HEK293 (cell line): ENCODE measurements around the gene KPNA1.

Experiments
- CTCF ChIA-PET: fragments of 350-600 bp; formaldehyde crosslinking; extraction: SDS; loops from one replicate; lab custom pipeline; 2021; ENCODE audit warnings: antibody characterized with exemption; lab: Yijun Ruan, JAX
- POLR2A ChIA-PET: fragments of 300-600 bp; formaldehyde crosslinking; extraction: SDS; loops from one replicate; lab custom pipeline; 2020; ENCODE audit warnings: antibody characterized with exemption, inconsistent platforms; lab: Yijun Ruan, JAX
- H3K27ac ChIP-seq: fragments of 200-500 bp; sonication (Bioruptor generic); 2 replicates; pipeline ENCODE4 v1.5.1; 2014; ENCODE audit warnings: low read depth, low read length, control low read depth, inconsistent platforms; ENCODE audit errors: extremely low read depth
- H3K36me3 ChIP-seq, 2 experiments: fragments of 200-500 bp in 1 of 2; sonication (Bioruptor generic) in 1 of 2; 1 replicate in 1 of 2; 2 replicates in 1 of 2; pipeline ENCODE4 v1.5.1; 2014 to 2017; ENCODE audit warnings: inconsistent platforms in 2 of 2, low read length in 2 of 2; ENCODE audit not compliant: control insufficient read depth in 2 of 2, insufficient read depth in 1 of 2
- H3K4me1 ChIP-seq: fragments of 200-500 bp; sonication (Bioruptor generic); 2 replicates; pipeline ENCODE4 v1.5.1; 2014; ENCODE audit warnings: mild to moderate bottlenecking, low read length, inconsistent platforms; ENCODE audit not compliant: control insufficient read depth, insufficient read depth
- H3K4me3 ChIP-seq: 2 replicates; pipeline ENCODE4 v1.5.1; 2011; ENCODE audit warnings: low read depth, mild to moderate bottlenecking, control low read depth, low read length, moderate library complexity
- H3K9me3 ChIP-seq: fragments of 200-500 bp; sonication (Bioruptor generic); 2 replicates; pipeline ENCODE4 v1.5.1; 2014; ENCODE audit warnings: low read depth, low read length, inconsistent platforms; ENCODE audit not compliant: control insufficient read depth, insufficient read depth
- BCL11B ChIP-seq: fragments of 450-650 bp; formaldehyde crosslinking; IDR thresholded peaks from 2 replicates; pipeline ENCODE4 v1.5.1; 2016; ENCODE audit warnings: low read depth, missing biosample characterization, missing genetic modification characterization
- EGR2 ChIP-seq: fragments of 450-650 bp; formaldehyde crosslinking; IDR thresholded peaks from 2 replicates; pipeline ENCODE4 v1.5.1; 2016; ENCODE audit warnings: low read depth, missing biosample characterization, missing genetic modification characterization
- GLIS1 ChIP-seq: fragments of 450-650 bp; formaldehyde crosslinking; IDR thresholded peaks from 2 replicates; pipeline ENCODE4 v1.5.1; 2016; ENCODE audit warnings: missing biosample characterization, missing genetic modification characterization
- SCRT2 ChIP-seq: fragments of 450-650 bp; formaldehyde crosslinking; IDR thresholded peaks from 2 replicates; pipeline ENCODE4 v1.5.1; 2016; ENCODE audit warnings: missing biosample characterization, missing genetic modification characterization
- SP2 ChIP-seq: fragments of 450-650 bp; formaldehyde crosslinking; IDR thresholded peaks from 2 replicates; pipeline ENCODE4 v1.5.1; 2016; ENCODE audit warnings: missing biosample characterization, missing genetic modification characterization
- SP7 ChIP-seq: fragments of 450-650 bp; formaldehyde crosslinking; IDR thresholded peaks from 2 replicates; pipeline ENCODE4 v1.5.1; 2016; ENCODE audit warnings: missing biosample characterization, missing genetic modification characterization
- TCF7L2 ChIP-seq: IDR thresholded peaks from 2 replicates; pipeline ENCODE4 v1.6.1; 2011; ENCODE audit warnings: low read depth, mild to moderate bottlenecking, inconsistent platforms, low read length, moderate library complexity, borderline replicate concordance
- TRIM28 ChIP-seq: IDR thresholded peaks from 2 replicates; pipeline ENCODE4 v1.6.1; 2011; ENCODE audit warnings: low read length, control low read depth, borderline replicate concordance
- ZBTB11 ChIP-seq: fragments of 450-650 bp; formaldehyde crosslinking; conservative IDR thresholded peaks from 2 replicates; pipeline ENCODE4 v1.5.1; 2016; ENCODE audit warnings: low read depth, missing biosample characterization, missing genetic modification characterization
- ZBTB20 ChIP-seq: fragments of 450-650 bp; formaldehyde crosslinking; IDR thresholded peaks from 2 replicates; pipeline ENCODE4 v1.5.1; 2016; ENCODE audit warnings: missing biosample characterization, missing genetic modification characterization
- ZEB2 ChIP-seq: fragments of 450-650 bp; formaldehyde crosslinking; IDR thresholded peaks from 2 replicates; pipeline ENCODE4 v1.5.1; 2016; ENCODE audit warnings: missing biosample characterization, missing genetic modification characterization
- ZFHX2 ChIP-seq: fragments of 450-650 bp; formaldehyde crosslinking; conservative IDR thresholded peaks from 2 replicates; pipeline ENCODE4 v1.5.1; 2016; ENCODE audit warnings: missing biosample characterization, missing genetic modification characterization
- ZFP69B ChIP-seq: fragments of 450-650 bp; formaldehyde crosslinking; IDR thresholded peaks from 2 replicates; pipeline ENCODE4 v1.5.1; 2016; ENCODE audit warnings: missing biosample characterization, missing genetic modification characterization
- ZNF112 ChIP-seq: fragments of 450-650 bp; formaldehyde crosslinking; IDR thresholded peaks from 2 replicates; pipeline ENCODE4 v1.5.0; 2017; ENCODE audit warnings: missing biosample characterization, missing genetic modification characterization
- ZNF114 ChIP-seq: fragments of 450-650 bp; formaldehyde crosslinking; IDR thresholded peaks from 2 replicates; pipeline ENCODE4 v1.5.0; 2017; ENCODE audit warnings: missing biosample characterization, missing genetic modification characterization
- ZNF2 ChIP-seq: fragments of 450-650 bp; formaldehyde crosslinking; IDR thresholded peaks from 2 replicates; pipeline ENCODE4 v1.5.1; 2016; ENCODE audit warnings: missing biosample characterization, missing genetic modification characterization
- ZNF223 ChIP-seq: fragments of 450-650 bp; formaldehyde crosslinking; IDR thresholded peaks from 2 replicates; pipeline ENCODE4 v1.5.1; 2016; ENCODE audit warnings: missing biosample characterization, missing genetic modification characterization
- ZNF239 ChIP-seq: fragments of 450-650 bp; formaldehyde crosslinking; IDR thresholded peaks from 2 replicates; pipeline ENCODE4 v1.5.1; 2016; ENCODE audit warnings: missing biosample characterization, missing genetic modification characterization
- ZNF24 ChIP-seq: fragments of 450-650 bp; formaldehyde crosslinking; IDR thresholded peaks from 2 replicates; pipeline ENCODE4 v1.5.1; 2016; ENCODE audit warnings: missing biosample characterization, missing genetic modification characterization
- ZNF670 ChIP-seq: fragments of 450-650 bp; formaldehyde crosslinking; IDR thresholded peaks from 2 replicates; pipeline ENCODE4 v1.5.1; 2016; ENCODE audit warnings: missing biosample characterization, missing genetic modification characterization, low read depth
- ZNF776 ChIP-seq: fragments of 450-650 bp; formaldehyde crosslinking; IDR thresholded peaks from 2 replicates; pipeline ENCODE4 v1.5.0; 2017; ENCODE audit warnings: missing biosample characterization, missing genetic modification characterization, borderline replicate concordance
- ZNF843 ChIP-seq: fragments of 450-650 bp; formaldehyde crosslinking; IDR thresholded peaks from 2 replicates; pipeline ENCODE4 v1.5.1; 2016; ENCODE audit warnings: missing biosample characterization, missing genetic modification characterization
- TF ChIP-seq, protein P1 (sequence below): fragments of 450-650 bp; formaldehyde crosslinking; IDR thresholded peaks from 2 replicates; pipeline ENCODE4 v1.5.1; 2016; ENCODE audit warnings: missing biosample characterization, missing genetic modification characterization
- TF ChIP-seq, protein P2 (sequence below): fragments of 450-650 bp; formaldehyde crosslinking; IDR thresholded peaks from 2 replicates; pipeline ENCODE4 v1.5.1; 2017; ENCODE audit warnings: missing biosample characterization, missing genetic modification characterization
- TF ChIP-seq, protein P3 (sequence below): fragments of 450-650 bp; formaldehyde crosslinking; IDR thresholded peaks from 2 replicates; pipeline ENCODE4; 2016; ENCODE audit warnings: missing biosample characterization, missing genetic modification characterization
- TF ChIP-seq, protein P4 (sequence below): fragments of 450-650 bp; formaldehyde crosslinking; IDR thresholded peaks from 2 replicates; pipeline ENCODE4 v1.5.1; 2016; ENCODE audit warnings: missing biosample characterization, missing genetic modification characterization

The KPNA1 gene

GRCh38 chr3:122514123-122515019, at the start of gene KPNA1 (continued):
- no peak for TF ChIP-seq ZNF843 (tag by site-specific recombination)
- 0 out of 2 replicates have a peak, but pooled peaks have one; percentile 16 for TF ChIP-seq TRIM28
- TF ChIP-seq, protein P1, sequence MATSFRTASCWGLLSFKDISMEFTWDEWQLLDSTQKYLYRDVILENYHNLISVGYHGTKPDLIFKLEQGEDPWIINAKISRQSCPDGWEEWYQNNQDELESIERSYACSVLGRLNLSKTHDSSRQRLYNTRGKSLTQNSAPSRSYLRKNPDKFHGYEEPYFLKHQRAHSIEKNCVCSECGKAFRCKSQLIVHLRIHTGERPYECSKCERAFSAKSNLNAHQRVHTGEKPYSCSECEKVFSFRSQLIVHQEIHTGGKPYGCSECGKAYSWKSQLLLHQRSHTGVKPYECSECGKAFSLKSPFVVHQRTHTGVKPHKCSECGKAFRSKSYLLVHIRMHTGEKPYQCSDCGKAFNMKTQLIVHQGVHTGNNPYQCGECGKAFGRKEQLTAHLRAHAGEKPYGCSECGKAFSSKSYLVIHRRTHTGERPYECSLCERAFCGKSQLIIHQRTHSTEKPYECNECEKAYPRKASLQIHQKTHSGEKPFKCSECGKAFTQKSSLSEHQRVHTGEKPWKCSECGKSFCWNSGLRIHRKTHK (tag by site-specific recombination): no peak
- peak; percentile 82 for TF ChIP-seq ZFHX2 (tag by site-specific recombination)
- TF ChIP-seq SP2 (tag by site-specific recombination): peak; percentile 25
- TF ChIP-seq ZBTB11: peak; percentile 19; the same call in 1 of the 2 replicates
- TF ChIP-seq ZNF776 (tag by site-specific recombination): no peak
- TF ChIP-seq SP7 (tag by site-specific recombination): peak; percentile 50
- peak; percentile 81 for TF ChIP-seq ZNF223 (tag by site-specific recombination)
- TF ChIP-seq ZEB2: peak; percentile 59; the same call in 1 of the 2 replicates
- TF ChIP-seq SCRT2: no peak

GRCh38 chr3:122564155-122564912, 49.6 kb upstream of the KPNA1 start, which contains the start of the genes DTX3L and PARP9:
Gene DTX3L (plus strand): TSS chr3:122564338. CDS start chr3:122564427, 89 bp downstream.
Gene PARP9 (minus strand): TSS chr3:122564300. CDS start chr3:122559620, 4,680 bp downstream.
- peaks cover 0 to 8% of the 10 kb centered on the region in 2 experiments; a peak in 1 of 3 replicates for H3K36me3 ChIP-seq
- ChIA-PET POLR2A (interaction anchor here (1.0 to 1.5 kb wide), 2 partner anchors 50 to 115 kb away, joined by 4 to 5 read pairs; partner anchors contain the start of gene KPNA1), CTCF (interaction anchor here (1.1 kb wide), 1 partner anchor 114 kb away, joined by 3 read pairs; no protein-coding TSS in a partner anchor)
- H3K4me1 ChIP-seq: no peaks in the 10 kb centered on the region
- no peaks in the 10 kb centered on the region for H3K9me3 ChIP-seq
- H3K4me3 ChIP-seq: peak within 1 kb of the TSS; percentile 61
- peak within 1 kb of the TSS; percentile 78 for H3K27ac ChIP-seq
- no peak for TF ChIP-seq BCL11B (tag by site-specific recombination)
- 0 out of 2 replicates have a peak, but pooled peaks have one; percentile 35 for TF ChIP-seq SP7 (tag by site-specific recombination)
- TF ChIP-seq SP2 (tag by site-specific recombination): peak; percentile 59
- peak; percentile 16; the same call in 1 of the 2 replicates for TF ChIP-seq EGR2 (tag by site-specific recombination)
- no peak for TF ChIP-seq ZNF112 (tag by site-specific recombination)
- TF ChIP-seq ZFP69B (tag by site-specific recombination): 0 out of 2 replicates have a peak, but pooled peaks have one; percentile 37
- no peak for TF ChIP-seq ZNF24 (tag by site-specific recombination)
- no peak for TF ChIP-seq ZNF114 (tag by site-specific recombination)
- no peak for TF ChIP-seq TCF7L2
- TF ChIP-seq, protein P2, sequence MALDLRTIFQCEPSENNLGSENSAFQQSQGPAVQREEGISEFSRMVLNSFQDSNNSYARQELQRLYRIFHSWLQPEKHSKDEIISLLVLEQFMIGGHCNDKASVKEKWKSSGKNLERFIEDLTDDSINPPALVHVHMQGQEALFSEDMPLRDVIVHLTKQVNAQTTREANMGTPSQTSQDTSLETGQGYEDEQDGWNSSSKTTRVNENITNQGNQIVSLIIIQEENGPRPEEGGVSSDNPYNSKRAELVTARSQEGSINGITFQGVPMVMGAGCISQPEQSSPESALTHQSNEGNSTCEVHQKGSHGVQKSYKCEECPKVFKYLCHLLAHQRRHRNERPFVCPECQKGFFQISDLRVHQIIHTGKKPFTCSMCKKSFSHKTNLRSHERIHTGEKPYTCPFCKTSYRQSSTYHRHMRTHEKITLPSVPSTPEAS (tag by site-specific recombination): no peak
- TF ChIP-seq ZBTB20: peak; percentile 95
- no peak for TF ChIP-seq ZNF239
- no peak for TF ChIP-seq ZNF670 (tag by site-specific recombination)
- TF ChIP-seq GLIS1: peak; percentile 96
- TF ChIP-seq, protein P3, sequence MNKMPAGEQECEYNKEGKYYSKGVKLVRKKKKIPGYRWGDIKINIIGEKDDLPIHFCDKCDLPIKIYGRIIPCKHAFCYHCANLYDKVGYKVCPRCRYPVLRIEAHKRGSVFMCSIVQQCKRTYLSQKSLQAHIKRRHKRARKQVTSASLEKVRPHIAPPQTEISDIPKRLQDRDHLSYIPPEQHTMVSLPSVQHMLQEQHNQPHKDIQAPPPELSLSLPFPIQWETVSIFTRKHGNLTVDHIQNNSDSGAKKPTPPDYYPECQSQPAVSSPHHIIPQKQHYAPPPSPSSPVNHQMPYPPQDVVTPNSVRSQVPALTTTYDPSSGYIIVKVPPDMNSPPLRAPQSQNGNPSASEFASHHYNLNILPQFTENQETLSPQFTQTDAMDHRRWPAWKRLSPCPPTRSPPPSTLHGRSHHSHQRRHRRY (tag by site-specific recombination): no peak
- TF ChIP-seq, protein P4, sequence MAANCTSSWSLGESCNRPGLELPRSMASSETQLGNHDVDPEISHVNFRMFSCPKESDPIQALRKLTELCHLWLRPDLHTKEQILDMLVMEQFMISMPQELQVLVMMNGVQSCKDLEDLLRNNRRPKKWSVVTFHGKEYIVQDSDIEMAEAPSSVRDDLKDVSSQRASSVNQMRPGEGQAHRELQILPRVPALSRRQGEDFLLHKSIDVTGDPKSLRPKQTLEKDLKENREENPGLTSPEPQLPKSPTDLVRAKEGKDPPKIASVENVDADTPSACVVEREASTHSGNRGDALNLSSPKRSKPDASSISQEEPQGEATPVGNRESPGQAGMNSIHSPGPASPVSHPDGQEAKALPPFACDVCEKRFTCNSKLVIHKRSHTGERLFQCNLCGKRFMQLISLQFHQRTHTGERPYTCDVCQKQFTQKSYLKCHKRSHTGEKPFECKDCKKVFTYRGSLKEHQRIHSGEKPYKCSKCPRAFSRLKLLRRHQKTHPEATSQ (tag by site-specific recombination): no peak
- TF ChIP-seq ZNF2 (tag by site-specific recombination): peak; percentile 54
